Hematopoietic multipotent progenitor cell (in vitro differentiated cells): ENCODE data around the gene ZCCHC7. TPM values are rescaled to one million over a fixed set of nuclear protein-coding genes. Genes with fewer than 3 reads are reported as not detected.

Source experiments
- DNase-seq, 3 donors: peaks; one replicate each; pipeline ENCODE4 v3.0.0-alpha.2; 2011 to 2015; ENCODE audit warnings: low read depth in 2 of 3, low spot score in 2 of 3
- total RNA-seq: library from RNA; depleted of rRNA; stranded (reverse); fragments of >200 nt; gene quantifications from one replicate; pipeline ENCODE4 v1.2.3, GENCODE V29; 2012

The ZCCHC7 gene
- total RNA-seq, 1 donor: 20.2 TPM

DNA sequence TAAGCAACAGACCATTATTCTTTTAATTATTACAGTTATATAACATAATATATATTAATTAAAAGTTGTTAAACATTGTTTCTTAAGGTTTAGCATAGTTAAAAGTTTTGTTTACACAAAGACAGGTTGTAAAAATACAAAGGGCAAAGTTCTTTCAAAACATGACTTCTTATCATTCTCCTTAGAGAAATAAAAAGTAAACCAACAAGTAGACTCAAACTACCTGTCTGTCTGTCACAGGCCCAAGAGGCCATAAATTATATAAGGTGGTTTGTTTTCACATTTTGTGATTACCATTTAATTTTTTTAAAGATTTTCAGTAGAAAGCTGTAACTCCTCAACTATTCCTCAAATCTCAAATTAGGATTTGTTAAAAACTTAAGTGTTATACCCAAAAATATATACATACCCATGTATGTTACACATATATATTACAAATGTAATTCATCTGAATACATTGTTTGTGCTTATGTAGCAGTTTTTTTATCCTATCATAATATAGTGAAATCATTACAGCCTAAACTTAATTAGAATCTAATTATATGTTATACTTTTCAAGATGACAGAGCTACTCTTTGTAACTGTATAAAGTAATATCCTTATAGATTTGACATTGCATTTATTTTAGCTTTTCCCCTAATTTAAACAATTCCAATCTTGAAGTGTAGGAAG is 208.3 kb downstream of the ZCCHC7 start:
- no peak for DNase-seq

DNA sequence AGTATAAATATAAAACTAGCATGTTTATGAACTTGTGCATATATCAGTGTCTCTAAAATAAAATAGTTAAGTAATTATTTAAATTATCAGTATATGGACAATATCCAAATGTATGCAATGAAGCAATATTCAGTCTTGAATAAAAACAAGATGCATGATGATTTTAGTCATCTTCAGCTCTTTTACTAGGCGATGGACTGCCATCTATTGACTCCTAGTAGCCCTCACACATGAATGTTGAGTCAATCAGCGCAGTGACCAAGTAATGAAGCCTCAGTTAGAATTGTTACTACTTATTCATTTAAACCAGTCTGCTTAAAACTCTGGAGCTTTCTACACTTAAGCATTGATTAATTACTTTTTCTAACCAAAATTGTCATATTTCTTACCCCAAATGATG is 209.2 kb downstream of the ZCCHC7 start:
- peak in 2 of 3 donors; percentile 26 to 59 for DNase-seq

DNA sequence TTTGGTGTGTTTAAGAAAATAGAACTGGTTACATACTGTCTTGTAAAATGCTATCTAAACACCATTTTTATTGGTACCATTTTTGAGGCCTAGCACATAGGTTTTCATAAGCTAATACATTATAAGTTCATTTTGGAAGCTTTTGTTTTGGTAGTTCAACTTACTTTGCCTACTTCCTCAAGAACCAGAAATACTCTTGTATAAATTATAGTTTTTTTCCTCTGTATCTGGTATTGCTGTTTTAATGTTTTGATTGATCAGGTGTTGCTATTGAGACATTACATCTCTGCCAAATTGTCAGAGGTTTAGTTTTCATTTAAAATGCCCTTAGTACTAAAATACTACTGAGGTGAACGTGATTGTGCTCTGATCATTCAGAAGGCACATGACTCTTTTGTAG is 211.5 kb downstream of the ZCCHC7 start:
- DNase-seq: no peak

DNA sequence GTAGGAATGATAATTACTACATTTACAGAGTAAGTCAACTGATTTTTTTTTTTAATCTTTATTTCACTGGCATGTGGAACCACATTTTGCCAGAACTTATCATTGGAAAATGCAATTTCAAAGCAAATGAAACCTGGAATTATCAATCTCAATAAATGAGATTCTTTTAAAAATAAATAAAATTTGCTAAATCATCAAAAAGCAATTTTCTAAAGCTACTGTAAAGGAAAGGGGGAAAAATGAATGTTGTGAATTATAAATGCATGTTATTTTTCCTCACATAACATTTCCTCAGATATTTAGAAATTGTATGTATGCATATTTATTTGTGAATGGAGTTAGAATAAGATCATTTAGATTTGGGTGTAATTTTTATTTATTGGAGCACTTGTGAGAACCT is 212.2 kb downstream of the ZCCHC7 start:
- DNase-seq: no peak

DNA sequence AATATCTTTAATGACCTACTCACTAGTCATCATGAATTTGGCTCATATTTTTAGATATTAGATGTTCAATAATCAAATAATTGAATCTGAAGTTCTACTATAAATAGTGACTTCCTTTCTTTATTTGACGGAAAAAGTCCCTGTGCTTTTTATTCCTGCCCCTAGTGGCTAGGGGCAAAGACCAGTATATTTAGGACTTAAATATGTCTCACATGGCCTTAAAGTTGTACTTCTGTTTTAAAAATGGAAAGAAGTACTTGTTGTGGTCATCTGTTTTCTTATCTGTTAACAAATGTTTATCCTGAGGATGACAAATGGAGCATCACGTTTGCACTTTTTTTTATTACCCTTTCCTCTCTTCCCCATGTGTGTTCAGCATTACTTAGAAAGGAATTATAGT is 212.9 kb downstream of the ZCCHC7 start:
- peak in 1 of 3 donors; percentile 9 for DNase-seq

DNA sequence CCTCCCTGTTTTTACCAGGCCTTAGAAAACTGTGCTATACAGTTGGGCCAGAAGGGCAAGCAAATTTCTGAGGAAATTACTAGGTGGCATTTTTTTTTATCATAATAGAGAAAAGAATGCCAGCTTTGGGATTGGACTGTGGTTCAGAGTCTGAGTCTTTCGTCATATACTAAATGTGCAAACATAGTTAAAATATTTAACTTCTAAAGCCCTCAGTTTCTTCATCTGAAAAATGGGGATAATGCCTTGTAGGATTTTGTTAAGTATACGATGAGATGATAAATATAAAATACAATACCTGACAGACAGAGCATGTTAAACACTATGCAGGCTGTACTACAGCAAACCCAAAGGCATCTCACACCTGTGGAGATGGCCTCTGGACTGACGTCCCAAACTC is 214.9 kb downstream of the ZCCHC7 start:
- DNase-seq: no peak

DNA sequence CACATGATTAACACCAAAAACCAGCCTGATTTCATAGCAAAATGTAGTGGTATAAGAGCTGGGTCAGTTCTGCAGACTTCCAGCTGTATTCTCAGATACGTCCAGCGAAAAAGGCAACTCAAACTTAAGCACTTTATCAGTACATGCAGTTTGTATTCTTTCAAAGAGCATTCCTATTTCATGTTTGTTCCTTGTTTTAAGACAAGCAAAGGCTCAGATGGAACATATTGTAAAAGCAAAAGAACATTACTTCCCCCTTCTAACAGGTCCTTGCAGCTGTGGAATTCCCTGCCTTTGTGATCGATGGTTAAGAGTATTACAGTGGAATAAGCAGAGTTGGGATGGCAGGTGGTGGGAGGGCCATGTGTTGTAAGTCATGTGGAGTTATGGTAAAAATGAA is 215.8 kb downstream of the ZCCHC7 start:
- DNase-seq: no peak

DNA sequence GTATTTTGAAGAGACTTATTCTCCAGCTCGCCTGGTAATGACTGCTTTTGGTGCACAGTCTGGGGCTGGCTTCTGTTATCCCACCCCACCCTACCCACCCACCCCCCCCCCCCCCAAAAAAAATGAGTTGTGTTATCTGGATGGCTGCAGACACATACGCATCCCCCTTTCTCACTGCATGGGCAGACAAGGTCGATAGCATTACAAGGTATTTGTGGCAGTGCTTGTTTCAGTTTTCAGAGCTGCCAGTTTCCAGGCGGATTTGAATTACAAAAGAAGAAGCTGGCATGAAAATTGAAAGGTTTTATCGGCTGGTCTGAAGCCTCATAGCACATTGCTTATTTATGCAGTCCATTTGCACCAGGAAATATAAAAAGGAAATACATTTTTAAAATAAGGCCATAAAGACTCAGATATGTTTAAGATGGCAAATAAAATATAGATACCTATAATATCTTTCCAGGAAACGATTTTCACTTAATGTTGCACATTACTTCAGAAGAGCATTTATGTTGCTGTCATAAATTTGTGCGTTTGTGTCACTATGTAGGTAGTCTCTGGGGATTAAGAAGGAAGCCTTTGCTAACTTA is 217.0 kb downstream of the ZCCHC7 start:
- DNase-seq: no peak

DNA sequence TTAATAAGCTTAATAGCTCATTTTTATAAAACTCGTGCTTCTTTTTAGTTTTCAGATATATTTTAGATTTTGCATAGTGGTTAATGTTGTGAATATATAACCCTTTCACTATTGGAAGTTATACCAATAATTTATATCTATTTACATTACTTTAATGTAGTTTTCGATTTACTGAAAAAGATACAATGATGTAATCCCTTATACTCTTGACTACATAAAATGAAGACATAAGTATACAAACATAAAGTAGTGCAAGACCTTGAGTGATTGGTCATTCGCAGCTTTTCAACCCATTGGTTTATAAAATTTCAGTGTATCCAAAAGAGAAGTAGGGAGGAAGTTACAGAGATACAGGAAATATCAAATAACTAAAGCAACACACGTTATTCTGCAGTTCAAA is 217.8 kb downstream of the ZCCHC7 start:
- no peak for DNase-seq

DNA sequence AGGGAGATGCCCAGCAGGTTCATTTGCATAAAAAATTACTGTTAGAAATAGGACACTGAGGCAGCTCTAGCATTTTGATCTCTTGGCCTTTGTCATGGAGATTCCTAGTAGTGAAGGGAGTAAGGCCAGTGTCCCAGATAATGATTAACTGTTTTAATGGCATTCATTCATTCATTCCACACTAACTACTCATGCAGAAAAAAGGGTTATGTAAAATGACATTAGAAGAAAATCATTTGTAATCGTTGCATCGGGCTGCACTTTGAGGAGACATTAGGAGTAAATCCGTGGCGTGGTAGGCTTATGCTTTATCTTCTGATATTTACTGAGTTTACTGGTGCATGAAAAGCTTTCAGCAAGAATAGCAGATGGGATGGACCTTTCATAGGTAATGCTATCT is 219.5 kb downstream of the ZCCHC7 start:
- DNase-seq: no peak

DNA sequence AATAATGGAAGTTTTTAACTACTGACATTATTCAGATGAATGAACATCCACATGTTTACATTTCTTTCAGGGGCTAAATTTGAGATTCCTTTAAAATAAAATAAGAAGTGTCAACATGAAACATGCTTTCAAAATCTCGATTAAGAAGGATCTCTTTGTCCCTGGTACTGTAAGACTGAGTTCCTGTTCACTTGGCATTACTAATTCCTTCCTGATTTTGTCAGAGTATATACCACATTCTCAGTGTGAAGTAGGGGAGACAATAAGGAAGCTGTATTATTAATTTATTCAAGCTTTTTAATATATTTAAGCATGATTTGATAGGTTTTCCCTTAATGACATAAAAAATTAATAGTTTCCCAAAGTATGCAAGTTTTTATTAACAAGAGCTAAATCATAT is 220.6 kb downstream of the ZCCHC7 start:
- peak in 1 of 3 donors; percentile 21 for DNase-seq

DNA sequence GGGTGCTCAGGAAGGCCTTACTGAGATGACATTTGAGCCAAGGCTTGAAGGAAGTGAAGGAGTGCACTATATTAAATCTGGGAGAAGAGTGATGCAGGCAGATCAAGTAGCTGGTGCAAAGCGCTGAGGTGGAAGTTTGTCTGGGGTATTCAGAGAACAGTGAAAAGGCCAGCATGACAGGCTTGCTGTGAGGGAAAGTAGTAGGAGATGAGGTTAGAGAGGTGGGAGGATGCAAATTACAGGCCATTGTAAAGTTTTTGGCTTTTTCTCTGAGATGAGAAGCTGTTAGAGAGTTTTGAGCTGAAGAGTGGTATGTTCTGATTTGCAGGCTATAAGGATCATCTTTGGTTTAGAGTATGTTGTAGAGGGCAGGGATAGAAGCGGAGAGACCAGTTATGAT is 221.3 kb downstream of the ZCCHC7 start:
- DNase-seq: no peak

DNA sequence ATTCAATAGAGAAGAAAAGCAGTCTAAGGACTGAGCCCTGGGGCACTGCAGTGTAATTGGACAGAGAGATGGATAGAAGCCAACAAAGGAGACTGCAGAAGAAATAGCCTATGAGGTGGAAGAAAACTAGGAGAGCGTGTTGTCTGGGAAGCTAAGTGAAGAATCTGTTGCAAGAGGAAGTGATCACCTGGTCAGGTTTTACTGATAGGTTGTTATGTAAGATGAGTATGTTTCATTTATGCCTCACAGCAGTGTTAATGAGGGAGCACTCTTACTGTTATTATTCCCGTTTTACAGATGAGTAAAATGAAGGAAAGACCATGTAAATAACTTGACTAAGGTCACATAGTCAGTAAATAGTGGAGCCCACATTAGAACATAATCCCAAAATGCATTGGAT is 222.1 kb downstream of the ZCCHC7 start:
- no peak for DNase-seq

DNA sequence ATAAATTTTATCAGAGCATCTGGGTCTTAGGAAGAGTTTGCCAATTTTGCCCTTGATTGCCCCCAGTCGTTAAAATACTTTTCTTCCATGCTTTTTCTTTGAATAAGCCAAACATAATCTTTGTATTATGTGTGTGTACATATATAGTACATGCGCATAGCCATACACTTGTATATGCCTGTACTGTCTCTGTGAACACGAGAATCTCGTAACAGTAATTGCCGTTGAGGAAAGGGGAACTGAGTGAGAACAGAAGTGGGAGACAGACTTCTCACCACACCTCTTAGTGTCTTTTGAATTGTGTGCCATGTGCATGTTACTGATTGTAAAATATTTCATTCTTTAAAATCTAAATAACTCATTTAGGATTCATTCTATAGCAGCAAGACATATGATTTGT is 222.5 kb downstream of the ZCCHC7 start:
- no peak for DNase-seq

DNA sequence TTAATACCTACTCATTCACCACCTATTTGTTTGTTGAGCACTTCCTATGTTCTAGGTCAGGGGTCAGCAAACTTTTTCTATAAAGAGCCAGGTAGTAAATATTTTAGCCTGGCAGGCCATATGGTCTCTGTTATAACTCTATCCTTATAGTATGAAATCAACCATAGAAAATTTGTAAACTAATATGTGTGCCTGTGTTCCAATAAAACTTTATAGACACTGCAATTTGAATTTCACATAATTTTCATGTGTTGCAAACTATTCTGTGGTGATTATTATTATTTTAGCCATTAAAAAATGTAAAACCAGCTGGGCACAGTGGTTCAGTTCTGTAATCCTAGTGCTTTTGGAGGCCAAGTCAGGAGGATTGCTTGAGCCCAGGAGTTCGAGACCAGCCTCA is 223.3 kb downstream of the ZCCHC7 start:
- DNase-seq: no peak

DNA sequence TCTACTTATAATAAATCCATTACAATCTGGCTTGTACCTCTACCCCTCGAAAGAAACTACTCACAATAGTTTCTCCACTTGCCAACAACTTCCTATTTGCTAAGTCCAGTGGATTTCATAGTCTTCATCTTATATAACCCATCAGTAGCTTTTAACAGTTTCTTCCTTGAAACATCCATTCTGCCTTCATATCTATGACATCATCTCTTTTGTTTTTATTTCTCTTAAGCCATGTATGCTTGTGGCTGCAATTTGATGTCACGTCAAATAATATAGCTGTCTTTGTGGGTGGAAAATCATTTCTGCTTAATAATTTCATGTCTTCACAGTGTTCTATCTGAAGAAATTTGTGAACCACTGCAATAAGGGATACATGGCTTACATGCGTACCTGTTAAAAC is 224.7 kb downstream of the ZCCHC7 start:
- no peak for DNase-seq

DNA sequence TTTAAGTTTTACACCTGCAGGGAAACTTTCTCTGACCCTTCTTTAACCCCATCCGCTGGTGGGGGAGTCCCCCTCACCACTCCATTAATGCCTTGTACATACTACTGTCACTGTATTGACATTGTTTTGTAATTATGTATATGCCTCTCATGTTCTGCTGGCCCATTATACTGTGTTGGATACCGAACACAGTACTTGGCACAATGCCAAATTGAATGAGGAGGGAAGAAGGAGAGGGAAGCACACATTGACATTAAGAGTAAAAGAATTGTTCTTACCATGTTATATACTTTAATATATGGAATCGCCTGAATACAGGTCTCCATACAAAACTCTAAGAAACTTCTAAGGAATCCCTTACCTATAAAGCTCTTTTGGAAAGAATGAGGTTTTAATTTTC is 228.5 kb downstream of the ZCCHC7 start:
- no peak for DNase-seq

DNA sequence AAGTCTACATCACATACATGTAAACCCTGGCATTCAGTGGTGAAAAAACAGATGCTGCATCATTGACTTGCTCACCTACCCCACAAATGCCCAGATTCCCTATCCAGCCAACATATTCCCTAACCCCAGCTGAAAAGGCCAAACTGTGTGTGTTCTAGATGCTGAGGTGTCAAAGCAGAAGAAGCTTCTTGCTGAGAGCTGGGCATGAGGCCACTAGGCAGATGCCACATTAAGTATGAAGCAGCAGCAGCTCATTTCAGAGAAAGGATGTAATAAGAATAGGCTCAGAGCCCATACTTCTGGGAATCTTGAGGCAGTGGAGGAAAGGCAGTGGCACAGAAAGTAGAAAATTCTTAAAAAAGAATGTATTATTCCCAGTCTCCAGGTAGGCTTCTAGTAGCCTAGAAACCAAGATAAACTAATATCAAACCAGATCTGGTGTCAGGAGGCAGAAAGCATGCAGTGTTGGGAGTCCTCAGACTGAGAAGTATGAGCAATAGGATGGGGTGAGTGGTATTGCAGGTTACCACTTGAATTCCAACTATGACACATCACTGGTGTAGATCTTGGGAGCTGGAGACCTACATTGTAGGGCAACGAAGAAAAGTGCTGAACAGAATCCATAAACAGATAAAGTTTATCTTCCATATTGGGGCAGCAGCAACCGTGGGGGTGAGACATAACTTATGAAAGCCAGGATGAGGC is 230.3 kb downstream of the ZCCHC7 start:
- DNase-seq: no peak

DNA sequence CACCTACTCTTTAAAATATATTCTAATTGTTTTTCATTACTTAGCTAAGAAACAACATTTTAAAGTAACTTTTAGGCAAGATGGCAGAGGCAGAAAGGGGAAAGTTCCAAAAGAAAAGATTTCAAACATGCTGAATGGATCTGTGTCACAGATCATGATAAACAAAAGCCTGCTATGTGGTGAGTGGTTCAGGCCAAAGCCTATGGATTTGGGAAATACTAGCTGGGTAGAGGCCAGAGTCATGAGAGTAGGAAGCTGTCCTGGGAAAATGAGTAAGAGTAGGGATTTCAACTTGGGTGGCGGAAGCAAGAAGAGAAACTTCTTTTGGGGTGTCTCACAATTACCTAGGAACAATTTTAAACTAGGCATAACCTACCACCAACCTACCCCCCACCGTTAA is 233.4 kb downstream of the ZCCHC7 start:
- no peak for DNase-seq

DNA sequence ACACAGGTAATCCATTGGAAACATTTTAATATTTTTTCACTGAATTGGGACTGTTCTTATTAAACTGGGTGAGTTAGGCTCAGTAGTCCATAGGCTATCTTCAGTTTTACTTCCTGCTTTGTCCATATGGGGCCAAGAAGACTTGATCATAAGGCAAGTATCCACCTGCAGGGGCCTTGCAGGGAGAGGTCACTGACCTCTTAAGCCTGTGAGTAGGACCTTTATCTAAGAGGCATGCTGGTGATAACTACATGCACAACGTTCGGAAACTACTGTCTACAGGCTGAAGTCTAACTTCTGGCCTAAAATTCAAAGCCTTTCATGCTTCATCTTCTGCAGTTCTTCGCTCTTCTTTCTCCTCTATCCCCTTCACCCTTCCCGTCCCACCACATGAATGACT is 242.1 kb downstream of the ZCCHC7 start:
- no peak for DNase-seq

DNA sequence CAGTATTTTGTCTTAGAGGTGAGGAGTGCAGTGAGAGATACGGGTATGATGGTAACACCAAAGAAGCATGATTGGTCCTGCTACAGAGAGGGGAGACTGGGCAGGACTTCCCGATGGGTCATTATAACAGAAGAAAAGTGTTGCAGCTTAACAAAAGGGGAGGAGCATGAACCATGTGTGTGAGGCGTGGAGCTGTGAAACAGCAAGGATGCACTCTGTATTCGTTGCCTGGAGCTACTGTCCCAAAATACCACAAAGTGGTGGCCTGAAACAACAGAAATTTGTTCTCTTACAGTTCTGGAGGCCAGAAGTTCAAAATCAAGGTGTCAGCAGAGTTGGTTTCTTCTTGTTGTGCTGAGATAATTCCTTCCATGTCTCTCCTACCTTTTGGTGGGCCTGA is 242.8 kb downstream of the ZCCHC7 start:
- no peak for DNase-seq

DNA sequence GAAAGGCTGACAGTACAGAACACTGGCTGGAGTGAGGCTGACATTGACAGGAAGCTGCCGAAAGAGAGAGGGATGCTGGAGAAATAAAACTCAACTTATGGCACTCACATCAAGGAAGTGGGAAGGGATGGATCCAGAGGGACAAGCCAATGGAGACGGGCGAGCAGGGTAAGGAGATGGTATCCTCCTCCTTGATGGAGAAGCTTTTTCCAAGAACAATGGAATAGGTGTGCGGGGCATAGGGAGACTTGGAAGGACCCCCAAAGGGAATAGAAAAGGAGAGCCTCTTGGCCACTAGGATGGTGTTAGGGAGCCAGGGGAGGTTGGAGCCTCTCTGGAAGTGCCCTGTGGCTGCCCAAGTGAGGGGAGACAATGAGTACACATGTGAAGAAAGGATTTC is 243.8 kb downstream of the ZCCHC7 start:
- no peak for DNase-seq
